NCI-H345 treated with DMSO at 0.1 percent for 48 hours (cell line): ENCODE data around the gene PLEKHG4B.
"Not testable (repeated sequence)": the region's sequence is repeated elsewhere in the genome, so short reads cannot be mapped to it uniquely, and the experiment has no call there.

Experiments
- DNase-seq: peaks from one replicate; lab custom pipeline; 2025; ENCODE audit not compliant: unreplicated experiment; lab: John Stamatoyannopoulos, UW

Gene PLEKHG4B

GRCh38 chr5:91556-92263 is at the start of gene PLEKHG4B:
TSS of gene PLEKHG4B (plus strand) at chr5:92168. CDS start at chr5:92232, 64 bp downstream.
- peak; percentile 83 for DNase-seq

GRCh38 chr5:42250-42649 is 49.7 kb upstream of the PLEKHG4B start:
- no peak for DNase-seq

- DNase-seq: peak; percentile 12
Measured at GRCh38 chr5:48192-48591, 43.8 kb upstream of the PLEKHG4B start.

- DNase-seq: not testable (repeated sequence)
Measured at GRCh38 chr5:49530-49929, 42.4 kb upstream of the PLEKHG4B start.

GRCh38 chr5:49953-50544 is 41.9 kb upstream of the PLEKHG4B start:
- DNase-seq: no peak

GRCh38 chr5:50724-51499 is 41.1 kb upstream of the PLEKHG4B start:
- DNase-seq: no peak

GRCh38 chr5:51500-51823 is 40.5 kb upstream of the PLEKHG4B start:
- no peak for DNase-seq

- peak; percentile 72 for DNase-seq
Measured at GRCh38 chr5:53381-54174, 38.4 kb upstream of the PLEKHG4B start.

- no peak for DNase-seq
Measured at GRCh38 chr5:54175-54730, 37.7 kb upstream of the PLEKHG4B start.

GRCh38 chr5:54876-55569 is 36.9 kb upstream of the PLEKHG4B start:
- DNase-seq: no peak

GRCh38 chr5:56561-57290 is 35.2 kb upstream of the PLEKHG4B start:
- DNase-seq: no peak

- DNase-seq: not testable (repeated sequence)
Measured at GRCh38 chr5:60250-60649, 31.7 kb upstream of the PLEKHG4B start.

GRCh38 chr5:70440-70839 is 21.5 kb upstream of the PLEKHG4B start:
- no peak for DNase-seq

- not testable (repeated sequence) for DNase-seq
Measured at GRCh38 chr5:72316-73180, 19.4 kb upstream of the PLEKHG4B start.

- DNase-seq: not testable (repeated sequence)
Measured at GRCh38 chr5:73181-73447, 18.9 kb upstream of the PLEKHG4B start.

- no peak for DNase-seq
Measured at GRCh38 chr5:73768-74502, 18.0 kb upstream of the PLEKHG4B start.

GRCh38 chr5:74503-75109 is 17.4 kb upstream of the PLEKHG4B start:
- DNase-seq: no peak
